GM18868 (cell line): ENCODE data around the gene PROC.

ENCODE experiments used
- ATAC-seq: cut with Tn5 transposase; IDR thresholded peaks from one replicate; pipeline ENCODE4 v1.9.1; 2021; ENCODE audit warnings: mild to moderate bottlenecking, moderate library complexity; ENCODE audit not compliant: unreplicated experiment

Gene PROC

GRCh38 chr2:127413200-127413599 lies 5.0 kb upstream of the PROC start:
- ATAC-seq, result no peak

- no peak for ATAC-seq
These were observed 4.2 kb upstream of the PROC start for GRCh38 chr2:127413782-127414637.

GRCh38 chr2:127414638-127415592 lies 3.3 kb upstream of the PROC start:
- no peak for ATAC-seq

GRCh38 chr2:127415593-127416505 lies 2.4 kb upstream of the PROC start:
- peak; percentile 85 for ATAC-seq

- ATAC-seq, result no peak
These were observed 1.7 kb upstream of the PROC start for GRCh38 chr2:127416506-127417001.

- no peak for ATAC-seq
These were observed 821 bp upstream of the PROC start for GRCh38 chr2:127417406-127417805.

- no peak for ATAC-seq
These were observed 844 bp downstream of the PROC start for GRCh38 chr2:127419112-127419430.

GRCh38 chr2:127419448-127420038 lies 1.3 kb downstream of the PROC start:
- no peak for ATAC-seq

GRCh38 chr2:127420039-127420864 lies 2.0 kb downstream of the PROC start:
- ATAC-seq, result no peak

- no peak for ATAC-seq
These were observed 3.0 kb downstream of the PROC start for GRCh38 chr2:127421116-127421800.

GRCh38 chr2:127421871-127422558 lies 3.8 kb downstream of the PROC start:
- no peak for ATAC-seq

- peak; percentile 39 for ATAC-seq
These were observed 4.6 kb downstream of the PROC start for GRCh38 chr2:127422559-127423477.

- ATAC-seq, result peak; percentile 36
These were observed 5.2 kb downstream of the PROC start for GRCh38 chr2:127423478-127423843.

- no peak for ATAC-seq
These were observed 5.7 kb downstream of the PROC start for GRCh38 chr2:127423880-127424279.

GRCh38 chr2:127424598-127425520 lies 6.6 kb downstream of the PROC start:
- no peak for ATAC-seq
